ENCODE measurements around the gene MRNIP. TPM values are rescaled to one million over a fixed set of nuclear protein-coding genes. Genes with fewer than 3 reads are reported as not detected.

MRNIP gene
- total and polyA plus RNA-seq, 2 of the 8 experiments (the other 6 are each of a cell fraction or from before 2014, with no cell fraction given), result 29.6 TPM

GRCh38 chr5:179862891-179863290 lies 4.3 kb upstream of the MRNIP start:
- Histone ChIP-seq H4K20me1 (replicated peaks in 1 of 2; ENCODE audit: control insufficient read depth in 1 of 2, insufficient read depth in 2 of 2, low read length in 2 of 2) (peaks cover 0 to 2% of the 10 kb centered on the region in 2 experiments), H3K23ac (ENCODE audit: insufficient read length) (no peak overlapping the region), H4K91ac (replicated peaks; ENCODE audit: insufficient read length, low read length) (no peak overlapping the region), H3K79me2 (ENCODE audit: control insufficient read depth in 1 of 2, insufficient read depth in 2 of 2, low read length in 2 of 2) (no peaks in the 10 kb centered on the region), H3K4ac (replicated peaks; ENCODE audit: insufficient read length, low read depth, low read length) (no peak overlapping the region), H3K4me3 (ENCODE audit: extremely low read depth in 1 of 4, insufficient read depth in 2 of 4, low read depth in 3 of 4, low read length in 4 of 4) (no peak overlapping the region), H3K9ac (replicated peaks in 1 of 4; ENCODE audit: extremely low read depth in 1 of 4, low read depth in 3 of 4, low read length in 3 of 4) (no peak overlapping the region), H3K27ac (ENCODE audit: low read depth, low read length) (no peak overlapping the region), H3K56ac (replicated peaks; ENCODE audit: insufficient read length, low read depth, low read length) (no peak overlapping the region), H3K18ac (ENCODE audit: extremely low read depth, low read length) (no peak overlapping the region), H4K8ac (ENCODE audit: extremely low read depth, insufficient read depth, low read length) (0 out of 2 replicates have a peak overlapping the region, but pooled peaks have one; percentile 4), H2BK12ac (ENCODE audit: low read depth, low read length) (no peak overlapping the region), H2BK15ac (ENCODE audit: low read length) (no peak overlapping the region), H3K4me2 (ENCODE audit: insufficient read depth in 1 of 2, low read depth in 2 of 2, low read length in 2 of 2) (no peak overlapping the region), H3K79me1 (ENCODE audit: low read depth, low read length) (no peaks in the 10 kb centered on the region), H2BK5ac (ENCODE audit: low read depth, low read length) (no peak overlapping the region), H2AFZ (ENCODE audit: low read length) (no peak overlapping the region), H3K23me2 (ENCODE audit: low read depth, low read length) (peaks cover 12% of the 10 kb centered on the region), H3K4me1 (replicated peaks in 1 of 4; ENCODE audit: control insufficient read depth in 3 of 4, insufficient read depth in 4 of 4, low read length in 3 of 4) (no peaks in the 10 kb centered on the region), H3K36me3 (ENCODE audit: control insufficient read depth in 2 of 4, insufficient read depth in 4 of 4, low read length in 3 of 4) (peaks cover 0 to 30% (median 13%) of the 10 kb centered on the region in 4 experiments; a peak in 6 of 8 replicates), H4K5ac (ENCODE audit: insufficient read length, low read depth, low read length) (no peak overlapping the region), H2BK120ac (replicated peaks; ENCODE audit: low read depth, low read length) (no peak overlapping the region), H3K9me3 (ENCODE audit: insufficient read depth in 2 of 2, low read depth in 1 of 2, low read length in 1 of 2) (peaks cover 4 to 8% of the 10 kb centered on the region in 2 experiments; a peak in 1 of 4 replicates), H3K14ac (ENCODE audit: insufficient read length) (no peak overlapping the region), H2BK20ac (ENCODE audit: low read length) (no peak overlapping the region), H2AK5ac (ENCODE audit: low read depth, low read length) (no peak overlapping the region), H3K27me3 (replicated peaks in 1 of 4; ENCODE audit: control insufficient read depth in 3 of 4, extremely low read depth in 1 of 4, insufficient read depth in 3 of 4, low read length in 3 of 4) (peaks cover 0 to 2% (median 0%) of the 10 kb centered on the region in 4 experiments; a peak in 1 of 7 replicates)
- ChIA-PET CTCF (ENCODE audit: partially characterized antibody) (interaction anchor here (0.5 to 1.6 kb wide), 6 partner anchors 10 to 61 kb away, joined by 3 to 4 read pairs (median 4); no protein-coding TSS in a partner anchor), POLR2A (ENCODE audit: partially characterized antibody) (interaction anchor here (0.9 to 2.1 kb wide), 2 partner anchors 8 to 10 kb away, joined by 3 to 8 read pairs; no protein-coding TSS in a partner anchor)
- FAIRE-seq (no peak), DNase-seq (ENCODE audit: low read depth in 1 of 2, low spot score in 2 of 2) (no peak)
- WGBS, 2 experiments (ENCODE audit: extremely low coverage in 1 of 2, insufficient coverage in 1 of 2, insufficient read length in 1 of 2, insufficient replicate concordance in 2 of 2, low coverage in 1 of 2, low lambda C conversion rate in 2 of 2, missing lambda C conversion rate in 1 of 2), result 93% methylated on average over 9 of the region's 9 CpGs; no CpG with 5 or more reads in 1 of the 2 experiments
- TF ChIP-seq ZNF274 (IDR thresholded peaks at IDR 0.05; ENCODE audit: borderline replicate concordance, extremely low read depth, low read length) (no peak), MAX (IDR thresholded peaks at IDR 0.05) (no peak), KDM1A (IDR thresholded peaks at IDR 0.05; ENCODE audit: borderline replicate concordance, low read length) (no peak), TBP (IDR thresholded peaks at IDR 0.05; ENCODE audit: low read depth, low read length) (no peak), SP1 (IDR thresholded peaks at IDR 0.05; ENCODE audit: low read depth, low read length) (no peak), TEAD4 (IDR thresholded peaks at IDR 0.05; ENCODE audit: low read depth, low read length) (no peak), TAF7 (optimal IDR thresholded peaks at IDR 0.05; ENCODE audit: borderline replicate concordance, low read depth, low read length) (no peak), SUZ12 (IDR thresholded peaks at IDR 0.05; ENCODE audit: low read length) (no peak), GABPA (IDR thresholded peaks at IDR 0.05; ENCODE audit: borderline replicate concordance, insufficient read depth, low read length) (no peak), CHD2 (IDR thresholded peaks at IDR 0.05; ENCODE audit: low read length) (no peak), JUND (IDR thresholded peaks at IDR 0.05; ENCODE audit: low read length) (no peak), BCL11A (IDR thresholded peaks at IDR 0.05; ENCODE audit: low read depth in 2 of 2, low read length in 2 of 2) (no peak), PHF8 (conservative IDR thresholded peaks at IDR 0.05; ENCODE audit: low read depth, low read length) (no peak), NANOG (IDR thresholded peaks at IDR 0.05; ENCODE audit: insufficient read depth, low read depth, low read length, poor library complexity, severe bottlenecking) (no peak)

Measured in H1 (cell line).